A673 (cell line): ENCODE measurements around the gene CBFA2T3. TPM values are rescaled to one million over a fixed set of nuclear protein-coding genes. Genes with fewer than 3 reads are reported as not detected.

Experiments
- BruUV-seq: library from RNA; stranded (reverse); fragments of 400-500 nt; replicated peaks from 2 replicates; lab custom pipeline; 2021; lab: Mats Ljungman, UMichigan
- CTCF ChIA-PET: fragments of 300-600 bp; sonication (Branson Sonifier 250); formaldehyde crosslinking; loops from one replicate; lab custom pipeline; 2022; ENCODE audit warnings: antibody characterized with exemption; lab: Charles Lee
- POLR2A ChIA-PET: fragments of 300-600 bp; sonication (Branson Sonifier 250); formaldehyde crosslinking; loops from one replicate; lab custom pipeline; 2022; ENCODE audit warnings: antibody characterized with exemption; ENCODE audit not compliant: low non-redundant PET; lab: Charles Lee
- DNase-seq: peaks from one replicate; pipeline ENCODE4 v3.0.0-alpha.2; 2015; ENCODE audit warnings: low spot score
- H3K27ac ChIP-seq: fragments of 200-600 bp; sonication (generic); 2 replicates; pipeline ENCODE4 v1.5.1; 2016; ENCODE audit warnings: mixed run types, low read depth, mild to moderate bottlenecking, mixed read lengths, antibody characterized with exemption, low read length; ENCODE audit not compliant: poor library complexity, severe bottlenecking
- H3K27me3 ChIP-seq: fragments of 200-600 bp; sonication (generic); replicated peaks from 2 replicates; pipeline ENCODE4 v1.6.1; 2017; ENCODE audit warnings: mixed run types, low read depth, mild to moderate bottlenecking, mixed read lengths, antibody characterized with exemption, low read length; ENCODE audit not compliant: insufficient read depth, poor library complexity
- H3K36me3 ChIP-seq: fragments of 200-600 bp; sonication (generic); 2 replicates; pipeline ENCODE4 v1.6.1; 2016; ENCODE audit warnings: mixed run types, mild to moderate bottlenecking, mixed read lengths, antibody characterized with exemption, low read length; ENCODE audit not compliant: insufficient read depth, poor library complexity, severe bottlenecking
- H3K4me1 ChIP-seq: fragments of 200-600 bp; sonication (generic); 2 replicates; pipeline ENCODE4 v1.6.1; 2017; ENCODE audit warnings: mixed run types, mild to moderate bottlenecking, mixed read lengths, antibody characterized with exemption, low read length; ENCODE audit not compliant: insufficient read depth, poor library complexity, severe bottlenecking
- H3K4me3 ChIP-seq: fragments of 200-600 bp; sonication (generic); 2 replicates; pipeline ENCODE4 v1.5.1; 2016; ENCODE audit warnings: low read depth, mixed run types, mild to moderate bottlenecking, mixed read lengths, low read length; ENCODE audit not compliant: poor library complexity, severe bottlenecking
- H3K9me3 ChIP-seq: fragments of 200-600 bp; sonication (generic); 2 replicates; pipeline ENCODE4 v1.6.1; 2016; ENCODE audit warnings: mixed run types, low read depth, mild to moderate bottlenecking, mixed read lengths, antibody characterized with exemption, low read length; ENCODE audit not compliant: poor library complexity, severe bottlenecking
- EZH2 ChIP-seq: fragments of 200-600 bp; sonication (generic); IDR thresholded peaks from 2 replicates; pipeline ENCODE4 v1.6.1; 2017; ENCODE audit warnings: borderline replicate concordance, low read depth, mild to moderate bottlenecking, mixed read lengths, antibody characterized with exemption, low read length; ENCODE audit not compliant: poor library complexity, severe bottlenecking
- intact Hi-C: fragments of 100-400 bp; cut with micrococcal nuclease; formaldehyde crosslinking; loops from one replicate; pipeline ENCODE4 v1.10.0; 2022; ENCODE audit not compliant: unreplicated experiment
- total RNA-seq: library from RNA; stranded (reverse); gene quantifications from 2 replicates; pipeline ENCODE4 v1.2.3, GENCODE V29; 2021
- TF ChIP-seq, protein P1 (sequence below): fragments of 300-800, 200-600 bp; sonication (generic); conservative IDR thresholded peaks from 2 replicates; pipeline ENCODE4 v1.5.1; 2017; ENCODE audit warnings: low read depth, mild to moderate bottlenecking, antibody characterized with exemption, low read length, moderate library complexity, mixed read lengths

Gene CBFA2T3
- total RNA-seq, 1 experiment from 2014 or later, result 1.7 TPM

DNA sequence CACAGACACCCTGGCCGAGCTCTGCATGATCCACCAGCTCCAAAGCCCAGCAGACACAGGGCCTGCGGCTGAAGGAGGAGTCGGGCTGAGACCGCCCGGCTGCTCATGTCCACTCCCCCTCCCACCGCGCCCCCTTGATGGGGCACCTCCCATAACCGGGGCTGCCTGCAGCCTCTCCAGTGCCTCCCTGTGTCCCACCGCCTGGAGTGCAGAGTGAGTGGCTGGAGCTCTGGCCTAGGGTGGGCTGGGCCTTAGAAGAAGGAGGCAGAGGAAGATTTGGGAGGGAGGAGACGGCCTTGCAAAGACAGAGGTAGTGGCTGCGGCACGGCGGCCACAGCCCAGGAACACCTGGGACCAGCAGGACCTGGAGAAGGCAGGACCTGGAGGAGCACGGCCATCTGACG, 4.0 kb downstream of the CBFA2T3 start:
- Histone ChIP-seq H3K27ac (no peak overlapping the region), H3K9me3 (no peaks in the 10 kb centered on the region), H3K4me3 (no peak overlapping the region), H3K27me3 (peaks cover 28% of the 10 kb centered on the region), H3K36me3 (no peaks in the 10 kb centered on the region), H3K4me1 (no peaks in the 10 kb centered on the region)
- ChIA-PET POLR2A (no interaction called here), CTCF (no interaction called here)
- intact Hi-C loops, result no loop called here
- BruUV-seq, result no TSS peak
- DNase-seq, result no peak
- no peak for TF ChIP-seq EZH2
- TF ChIP-seq, protein P1, sequence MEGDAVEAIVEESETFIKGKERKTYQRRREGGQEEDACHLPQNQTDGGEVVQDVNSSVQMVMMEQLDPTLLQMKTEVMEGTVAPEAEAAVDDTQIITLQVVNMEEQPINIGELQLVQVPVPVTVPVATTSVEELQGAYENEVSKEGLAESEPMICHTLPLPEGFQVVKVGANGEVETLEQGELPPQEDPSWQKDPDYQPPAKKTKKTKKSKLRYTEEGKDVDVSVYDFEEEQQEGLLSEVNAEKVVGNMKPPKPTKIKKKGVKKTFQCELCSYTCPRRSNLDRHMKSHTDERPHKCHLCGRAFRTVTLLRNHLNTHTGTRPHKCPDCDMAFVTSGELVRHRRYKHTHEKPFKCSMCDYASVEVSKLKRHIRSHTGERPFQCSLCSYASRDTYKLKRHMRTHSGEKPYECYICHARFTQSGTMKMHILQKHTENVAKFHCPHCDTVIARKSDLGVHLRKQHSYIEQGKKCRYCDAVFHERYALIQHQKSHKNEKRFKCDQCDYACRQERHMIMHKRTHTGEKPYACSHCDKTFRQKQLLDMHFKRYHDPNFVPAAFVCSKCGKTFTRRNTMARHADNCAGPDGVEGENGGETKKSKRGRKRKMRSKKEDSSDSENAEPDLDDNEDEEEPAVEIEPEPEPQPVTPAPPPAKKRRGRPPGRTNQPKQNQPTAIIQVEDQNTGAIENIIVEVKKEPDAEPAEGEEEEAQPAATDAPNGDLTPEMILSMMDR, result no peak

DNA sequence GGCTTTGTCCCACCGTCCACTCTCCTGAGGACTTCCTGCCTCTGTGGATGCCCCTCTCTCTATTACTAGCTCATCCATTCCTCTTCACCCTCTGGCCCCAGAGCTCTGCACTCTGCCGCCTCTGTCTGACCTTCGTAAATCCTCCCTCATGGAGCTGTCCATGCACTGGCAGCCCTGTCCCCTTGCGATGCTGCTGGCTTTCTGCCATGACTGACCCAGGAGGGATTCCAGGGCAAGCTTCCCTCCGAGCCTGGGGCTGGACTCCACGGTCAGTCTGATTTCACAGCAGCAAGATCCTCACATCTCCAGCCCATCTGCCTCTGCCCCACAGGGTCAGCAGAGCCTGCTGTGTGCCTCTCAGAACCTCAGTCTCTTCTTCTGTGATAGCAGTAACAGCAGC, 4.7 kb downstream of the CBFA2T3 start:
- TF ChIP-seq, protein P1, result no peak
- TF ChIP-seq EZH2, result no peak
- Histone ChIP-seq H3K9me3 (no peaks in the 10 kb centered on the region), H3K4me3 (no peak overlapping the region), H3K27me3 (peaks cover 23% of the 10 kb centered on the region), H3K4me1 (no peaks in the 10 kb centered on the region), H3K36me3 (no peaks in the 10 kb centered on the region), H3K27ac (no peak overlapping the region)
- no peak for DNase-seq
- POLR2A ChIA-PET, result interaction anchor here (0.7 kb wide), 1 partner anchor 88 kb away, joined by 3 read pairs; no protein-coding TSS in a partner anchor
- intact Hi-C loops, result no loop called here
- CTCF ChIA-PET, result no interaction called here
- BruUV-seq, result no TSS peak

DNA sequence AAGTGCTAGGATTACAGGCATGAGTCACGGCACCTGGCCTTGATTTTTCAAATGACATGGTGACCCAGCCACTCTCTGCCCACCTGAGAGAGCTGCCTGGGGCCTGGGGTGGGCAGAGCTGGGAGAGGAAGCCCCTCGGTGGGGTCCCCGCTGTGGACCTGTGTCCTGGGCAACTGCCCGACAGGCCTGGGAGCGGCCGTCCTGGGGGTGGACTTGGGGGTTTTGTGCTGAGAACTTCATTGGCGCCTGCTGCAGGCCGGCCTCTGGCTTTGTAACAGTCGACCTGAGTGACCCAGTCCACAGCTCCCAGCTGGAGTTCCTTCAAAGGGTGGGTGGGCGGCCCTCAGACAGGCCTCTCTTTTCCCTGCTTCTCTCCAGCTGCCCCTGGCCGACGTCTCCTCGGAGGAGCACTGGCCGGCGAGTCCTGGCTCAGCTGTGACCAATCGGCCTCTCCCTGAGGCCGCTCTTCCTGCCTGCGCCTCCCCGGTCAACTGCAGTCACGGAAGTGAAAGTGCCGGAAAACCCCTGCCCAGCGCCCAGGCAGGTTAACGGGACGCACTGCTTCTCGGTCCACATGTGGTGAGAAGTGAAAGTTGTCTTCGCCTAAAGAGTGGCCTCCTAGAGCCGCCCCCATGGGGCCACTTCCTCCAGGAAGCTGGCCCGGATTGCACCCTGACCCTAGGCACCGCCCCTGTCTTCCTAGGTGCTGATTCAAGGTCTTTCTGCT, 5.5 kb downstream of the CBFA2T3 start:
- no peaks in the 10 kb centered on the region for H3K9me3 ChIP-seq
- no peak overlapping the region for H3K27ac ChIP-seq
- no peaks in the 10 kb centered on the region for H3K4me1 ChIP-seq
- H3K27me3 ChIP-seq, result peaks cover 23% of the 10 kb centered on the region
- H3K36me3 ChIP-seq, result no peaks in the 10 kb centered on the region
- POLR2A ChIA-PET, result no interaction called here
- no peak overlapping the region for H3K4me3 ChIP-seq
- TF ChIP-seq EZH2, result no peak
- TF ChIP-seq, protein P1, result no peak
- no TSS peak for BruUV-seq
- CTCF ChIA-PET, result no interaction called here
- no peak for DNase-seq
- intact Hi-C loops, result no loop called here
